C4-2B (cell line): ENCODE results near the gene MAML3.

Experiments used
- H3K27ac ChIP-seq: fragments of 450-650 bp; 2 replicates; pipeline ENCODE4 v1.5.1; 2017
- CTCF ChIP-seq: fragments of 450-650 bp; conservative IDR thresholded peaks from 2 replicates; pipeline ENCODE4 v1.5.1; 2017; ENCODE audit warnings: mild to moderate bottlenecking
- ZFX ChIP-seq: fragments of 450-650 bp; IDR thresholded peaks from 2 replicates; pipeline ENCODE4 v1.6.1; 2017

MAML3 gene

GRCh38 chr4:139969635-139970266 lies 184.2 kb downstream of the MAML3 start:
- H3K27ac ChIP-seq, result no peak overlapping the region
- TF ChIP-seq ZFX (no peak), CTCF (no peak)

- H3K27ac ChIP-seq, result no peak overlapping the region
These were observed 185.2 kb downstream of the MAML3 start for GRCh38 chr4:139968831-139969230.

GRCh38 chr4:139966383-139966782 lies 187.6 kb downstream of the MAML3 start:
- no peak overlapping the region for H3K27ac ChIP-seq
- TF ChIP-seq ZFX (no peak), CTCF (no peak)

More at GRCh38 chr4:139968831-139969230, 185.2 kb downstream of the MAML3 start:
- TF ChIP-seq ZFX, result no peak
- no peak for TF ChIP-seq CTCF

GRCh38 chr4:139965789-139966188 lies 188.2 kb downstream of the MAML3 start:
- TF ChIP-seq ZFX, result no peak
- no peak for TF ChIP-seq CTCF

GRCh38 chr4:139963708-139964107 lies 190.3 kb downstream of the MAML3 start:
- H3K27ac ChIP-seq, result no peak overlapping the region
- no peak for TF ChIP-seq CTCF
- TF ChIP-seq ZFX, result no peak

More at GRCh38 chr4:139965789-139966188, 188.2 kb downstream of the MAML3 start:
- no peak overlapping the region for H3K27ac ChIP-seq

GRCh38 chr4:139962130-139962684 lies 191.8 kb downstream of the MAML3 start:
- H3K27ac ChIP-seq, result no peak overlapping the region
- TF ChIP-seq ZFX, result no peak
- no peak for TF ChIP-seq CTCF

GRCh38 chr4:139961344-139961946 lies 192.5 kb downstream of the MAML3 start:
- no peak for TF ChIP-seq CTCF
- no peak for TF ChIP-seq ZFX
- no peak overlapping the region for H3K27ac ChIP-seq
